ENCODE data around the gene SCAF4. TPM values are rescaled to one million over a fixed set of nuclear protein-coding genes. Genes with fewer than 3 reads are reported as not detected.
A peak's percentile ranks its signal among the peaks of the same experiment; 100 is the strongest.
"Not testable (repeated sequence)": the region's sequence is repeated elsewhere in the genome, so short reads cannot be mapped to it uniquely, and the experiment has no call there.

SCAF4 gene
- total RNA-seq, 1 donor from 2014 or later: 5.5 TPM

DNA sequence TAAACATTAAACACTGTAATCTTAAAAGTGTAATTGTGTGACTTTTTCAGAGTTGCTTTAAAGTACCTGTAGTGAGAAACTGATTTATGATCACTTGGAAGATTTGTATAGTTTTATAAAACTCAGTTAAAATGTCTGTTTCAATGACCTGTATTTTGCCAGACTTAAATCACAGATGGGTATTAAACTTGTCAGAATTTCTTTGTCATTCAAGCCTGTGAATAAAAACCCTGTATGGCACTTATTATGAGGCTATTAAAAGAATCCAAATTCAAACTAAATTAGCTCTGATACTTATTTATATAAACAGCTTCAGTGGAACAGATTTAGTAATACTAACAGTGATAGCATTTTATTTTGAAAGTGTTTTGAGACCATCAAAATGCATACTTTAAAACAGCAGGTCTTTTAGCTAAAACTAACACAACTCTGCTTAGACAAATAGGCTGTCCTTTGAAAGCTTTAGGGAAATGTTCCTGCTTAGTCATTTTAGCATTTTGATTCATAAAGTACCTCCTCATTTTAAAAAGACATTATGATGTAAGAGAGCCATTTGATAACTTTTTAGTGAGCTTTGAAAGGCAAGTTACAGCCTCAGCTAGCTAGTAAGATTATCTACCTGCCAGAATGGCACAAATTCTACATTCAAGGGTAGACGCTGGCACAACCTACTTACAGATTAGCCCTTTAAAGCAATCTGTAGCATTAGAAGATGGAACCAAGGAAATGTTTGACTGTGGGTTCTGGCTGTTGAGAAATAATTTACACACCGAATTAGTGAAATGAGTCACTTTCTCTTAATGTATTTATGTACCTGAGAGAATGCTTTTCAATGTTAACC, 63.0 kb downstream of the SCAF4 start:
- DNase-seq: no peak

DNA sequence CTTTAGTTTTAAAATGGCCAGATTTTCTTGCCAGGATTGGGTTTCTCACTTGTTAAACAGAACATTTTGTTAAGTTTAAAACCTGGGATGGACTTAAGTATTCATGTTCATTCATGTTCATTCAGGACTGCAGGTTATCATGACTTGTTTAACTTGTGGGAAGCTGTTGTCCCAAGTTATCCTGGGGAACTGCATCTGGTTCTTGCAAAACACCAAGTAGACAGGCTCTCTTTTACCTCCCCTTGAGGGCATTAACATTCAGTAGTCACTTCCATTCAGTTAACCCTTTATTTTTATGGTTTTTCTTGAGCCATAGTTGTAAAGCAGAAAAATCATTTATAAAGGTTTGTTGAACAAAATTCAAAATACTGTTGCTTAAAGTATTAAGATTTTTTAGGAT, 64.3 kb downstream of the SCAF4 start:
- DNase-seq: no peak

DNA sequence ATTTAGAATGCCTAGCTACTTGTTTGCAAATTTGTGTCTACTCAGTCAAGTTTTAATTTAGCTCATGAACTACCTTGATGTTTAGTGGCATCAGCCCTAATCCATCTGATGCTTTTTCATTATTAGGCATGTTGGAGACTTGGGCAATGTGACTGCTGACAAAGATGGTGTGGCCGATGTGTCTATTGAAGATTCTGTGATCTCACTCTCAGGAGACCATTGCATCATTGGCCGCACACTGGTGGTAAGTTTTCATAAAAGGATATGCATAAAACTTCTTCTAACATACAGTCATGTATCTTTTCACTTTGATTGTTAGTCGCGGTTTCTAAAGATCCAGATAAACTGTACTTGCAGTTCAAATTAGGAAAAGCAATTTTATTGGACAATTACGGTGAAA, 64.8 kb downstream of the SCAF4 start:
- DNase-seq: no peak

DNA sequence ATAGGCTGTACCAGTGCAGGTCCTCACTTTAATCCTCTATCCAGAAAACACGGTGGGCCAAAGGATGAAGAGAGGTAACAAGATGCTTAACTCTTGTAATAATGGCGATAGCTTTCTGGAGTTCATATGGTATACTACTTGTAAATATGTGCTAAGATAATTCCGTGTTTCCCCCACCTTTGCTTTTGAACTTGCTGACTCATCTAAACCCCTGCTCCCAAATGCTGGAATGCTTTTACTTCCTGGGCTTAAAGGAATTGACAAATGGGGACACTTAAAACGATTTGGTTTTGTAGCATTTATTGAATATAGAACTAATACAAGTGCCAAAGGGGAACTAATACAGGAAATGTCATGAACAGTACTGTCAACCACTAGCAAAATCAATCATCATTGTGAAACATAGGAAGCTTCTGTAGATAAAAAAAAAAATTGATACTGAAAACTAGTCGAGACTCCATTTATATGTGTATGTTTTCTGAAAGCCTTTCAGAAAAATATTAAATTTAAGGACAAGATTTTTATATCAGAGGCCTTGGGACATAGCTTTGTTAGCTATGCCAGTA, 65.4 kb downstream of the SCAF4 start:
- no peak for DNase-seq

DNA sequence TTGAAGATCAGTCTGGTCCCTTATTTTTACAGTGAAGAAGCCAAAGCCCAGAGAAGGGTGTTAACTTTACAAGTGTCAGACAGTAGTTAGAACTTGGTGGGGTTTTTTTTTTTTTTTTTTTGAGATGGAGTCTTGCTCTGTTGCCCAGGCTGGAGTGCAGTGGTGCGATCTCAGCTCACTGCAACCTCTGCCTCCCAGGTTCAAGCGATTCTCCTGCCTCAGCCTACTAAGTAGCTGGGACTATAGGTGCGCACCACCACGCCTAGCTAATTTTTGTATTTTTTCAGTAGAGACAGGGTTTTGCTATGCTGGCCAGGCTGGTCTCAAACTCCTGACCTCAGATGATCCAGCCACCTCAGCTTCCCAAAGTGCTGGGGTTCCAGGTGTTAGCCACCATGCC, 66.0 kb downstream of the SCAF4 start:
- DNase-seq: not testable (repeated sequence)

DNA sequence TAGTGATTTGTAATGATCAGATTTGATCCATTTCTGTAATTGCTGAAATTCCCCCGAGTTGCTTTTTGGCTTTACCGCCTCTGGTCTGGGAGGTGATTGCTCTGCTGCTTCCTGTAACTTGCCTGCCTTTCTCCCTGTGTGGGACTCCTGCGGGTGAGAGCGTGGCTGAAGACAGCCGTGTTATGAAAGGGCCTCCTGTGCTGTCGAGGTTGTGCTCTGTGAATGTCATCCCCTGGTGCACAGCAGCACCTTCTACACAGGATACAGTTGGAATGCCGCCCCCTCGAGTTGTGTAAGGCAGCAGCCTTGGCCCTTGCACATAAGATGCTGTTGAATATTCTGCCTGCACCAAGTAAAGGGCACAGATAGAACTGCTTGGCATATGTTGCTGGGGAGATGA, 66.5 kb downstream of the SCAF4 start:
- peak; percentile 3 for DNase-seq

DNA sequence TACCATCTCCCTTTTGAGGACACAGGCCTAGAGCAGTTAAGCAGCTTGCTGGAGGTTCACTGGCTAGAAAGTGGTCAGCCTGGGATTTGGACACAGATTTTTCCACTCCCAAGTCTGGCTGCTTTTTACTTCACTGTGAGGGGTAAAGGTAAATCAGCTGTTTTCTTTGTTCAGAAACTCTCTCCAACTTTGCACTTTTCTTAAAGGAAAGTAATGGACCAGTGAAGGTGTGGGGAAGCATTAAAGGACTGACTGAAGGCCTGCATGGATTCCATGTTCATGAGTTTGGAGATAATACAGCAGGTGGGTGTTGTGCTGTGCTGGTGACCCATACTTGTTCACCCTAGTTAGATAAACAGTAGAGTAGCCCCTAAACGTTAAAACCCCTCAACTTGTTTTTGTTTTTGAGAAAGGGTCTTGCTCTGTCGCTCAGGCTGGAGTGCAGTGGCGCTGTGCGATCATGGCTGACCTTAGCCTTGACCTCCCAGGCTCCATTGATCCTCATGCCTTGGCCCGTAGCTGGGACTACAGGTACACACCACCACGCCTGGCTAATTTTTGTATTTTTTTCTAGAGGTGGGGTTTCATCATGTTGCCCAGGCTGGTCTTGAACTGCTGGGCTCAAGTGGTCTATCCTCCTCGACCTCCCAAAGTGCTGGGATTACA, 68.2 kb downstream of the SCAF4 start:
- DNase-seq: no peak

DNA sequence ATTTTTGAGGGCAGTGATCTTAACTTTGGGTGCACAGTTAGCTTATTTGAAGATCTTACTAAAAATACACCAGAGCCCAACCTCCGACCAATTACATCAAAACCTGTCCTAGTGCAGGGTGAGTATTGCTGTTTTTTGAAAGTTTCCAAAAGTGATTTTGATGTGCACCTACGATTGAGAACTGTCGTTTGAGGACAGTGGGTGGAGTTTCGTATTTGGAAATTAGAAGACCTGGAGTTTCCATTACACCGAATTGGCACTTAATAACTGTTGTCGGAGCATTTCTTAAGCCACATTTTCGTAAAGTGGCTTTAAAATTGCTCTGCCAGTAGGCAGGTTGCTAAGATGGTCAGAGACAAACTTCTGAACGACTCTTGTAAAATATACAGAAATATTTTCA, 71.3 kb downstream of the SCAF4 start:
- no peak for DNase-seq

DNA sequence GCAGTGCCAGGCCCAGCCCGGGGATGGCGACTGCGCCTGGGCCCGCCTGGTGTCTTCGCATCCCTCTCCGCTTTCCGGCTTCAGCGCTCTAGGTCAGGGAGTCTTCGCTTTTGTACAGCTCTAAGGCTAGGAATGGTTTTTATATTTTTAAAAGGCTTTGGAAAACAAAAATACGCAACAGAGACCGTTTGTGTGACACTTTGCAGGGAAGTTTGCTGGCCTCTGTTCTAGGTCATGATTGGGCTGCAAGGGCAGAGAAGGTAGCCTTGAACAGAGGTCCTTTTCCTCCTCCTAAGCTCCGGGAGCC, 71.7 kb downstream of the SCAF4 start:
- DNase-seq: no peak

DNA sequence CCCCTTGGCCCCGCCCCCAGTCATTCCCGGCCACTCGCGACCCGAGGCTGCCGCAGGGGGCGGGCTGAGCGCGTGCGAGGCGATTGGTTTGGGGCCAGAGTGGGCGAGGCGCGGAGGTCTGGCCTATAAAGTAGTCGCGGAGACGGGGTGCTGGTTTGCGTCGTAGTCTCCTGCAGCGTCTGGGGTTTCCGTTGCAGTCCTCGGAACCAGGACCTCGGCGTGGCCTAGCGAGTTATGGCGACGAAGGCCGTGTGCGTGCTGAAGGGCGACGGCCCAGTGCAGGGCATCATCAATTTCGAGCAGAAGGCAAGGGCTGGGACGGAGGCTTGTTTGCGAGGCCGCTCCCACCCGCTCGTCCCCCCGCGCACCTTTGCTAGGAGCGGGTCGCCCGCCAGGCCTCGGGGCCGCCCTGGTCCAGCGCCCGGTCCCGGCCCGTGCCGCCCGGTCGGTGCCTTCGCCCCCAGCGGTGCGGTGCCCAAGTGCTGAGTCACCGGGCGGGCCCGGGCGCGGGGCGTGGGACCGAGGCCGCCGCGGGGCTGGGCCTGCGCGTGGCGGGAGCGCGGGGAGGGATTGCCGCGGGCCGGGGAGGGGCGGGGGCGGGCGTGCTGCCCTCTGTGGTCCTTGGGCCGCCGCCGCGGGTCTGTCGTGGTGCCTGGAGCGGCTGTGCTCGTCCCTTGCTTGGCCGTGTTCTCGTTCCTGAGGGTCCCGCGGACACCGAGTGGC, 72.2 kb downstream of the SCAF4 start, which contains the start of gene SOD1:
Gene SOD1, plus strand, starts transcription at position 158 of the 723 bp plus-strand sequence. Its CDS starts 77 bp downstream, at position 235.
- DNase-seq: peak; percentile 95

DNA sequence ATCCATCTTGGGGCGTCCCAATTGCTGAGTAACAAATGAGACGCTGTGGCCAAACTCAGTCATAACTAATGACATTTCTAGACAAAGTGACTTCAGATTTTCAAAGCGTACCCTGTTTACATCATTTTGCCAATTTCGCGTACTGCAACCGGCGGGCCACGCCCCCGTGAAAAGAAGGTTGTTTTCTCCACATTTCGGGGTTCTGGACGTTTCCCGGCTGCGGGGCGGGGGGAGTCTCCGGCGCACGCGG, 72.7 kb downstream of the SCAF4 start:
- no peak for DNase-seq

DNA sequence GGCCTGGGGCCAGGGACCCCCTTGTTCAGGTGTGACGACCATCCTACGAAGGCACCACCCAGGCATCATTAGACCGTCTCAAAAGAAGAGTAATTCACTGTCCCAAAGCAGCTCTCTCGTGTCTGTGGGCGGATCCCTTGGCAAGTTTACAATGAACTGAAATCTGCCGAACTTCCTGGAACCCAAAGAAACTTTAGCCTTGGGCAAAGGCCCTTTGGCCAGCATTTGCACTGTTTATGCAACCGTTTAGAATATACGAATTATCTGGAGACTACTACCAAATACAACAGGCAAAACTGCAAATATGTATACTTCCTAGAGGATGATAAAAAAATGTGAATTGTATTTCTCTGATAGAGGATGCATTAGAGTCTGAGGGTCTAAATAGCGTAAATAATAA, 73.9 kb downstream of the SCAF4 start:
- no peak for DNase-seq

DNA sequence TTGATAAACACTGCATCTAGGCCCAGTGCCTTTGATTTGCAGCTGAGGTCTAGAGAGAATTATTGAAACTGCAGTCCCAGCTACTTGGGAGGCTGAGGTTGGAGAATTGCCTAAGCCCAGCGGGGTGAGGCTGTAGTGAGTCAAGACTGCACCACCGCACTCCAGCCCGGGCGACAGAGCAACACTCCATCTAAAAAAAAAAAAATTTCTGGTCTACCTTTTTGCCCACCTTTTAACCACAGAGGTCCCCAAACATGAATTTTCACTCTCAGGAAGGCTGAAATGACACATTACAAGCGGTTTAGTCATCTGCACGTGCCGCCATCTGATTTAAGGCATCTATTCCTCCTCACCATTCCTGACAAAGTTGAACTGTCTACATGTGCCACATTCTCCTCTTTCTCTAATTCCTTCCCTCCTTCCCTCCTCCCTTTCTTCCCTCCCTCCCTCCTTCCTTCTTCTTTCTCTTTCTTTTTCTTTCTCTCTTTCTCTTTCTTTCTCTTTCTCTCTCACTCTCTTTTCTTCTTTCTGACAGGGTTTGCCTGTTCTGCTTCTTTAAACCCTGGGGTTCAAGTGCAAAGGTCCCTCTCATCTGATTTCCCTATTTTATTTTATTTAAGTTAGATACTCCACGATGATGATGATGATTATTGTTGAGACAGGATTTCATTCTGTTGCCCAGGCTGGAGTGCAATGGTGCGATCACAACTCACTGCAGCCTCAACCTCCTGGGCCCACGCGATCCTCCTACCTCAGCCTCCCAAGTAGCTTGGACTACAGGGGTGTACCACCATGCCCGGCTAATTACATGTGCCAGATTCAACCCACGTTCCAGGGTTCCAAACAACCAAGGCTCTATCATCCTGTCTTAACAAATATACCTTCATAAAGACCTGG, 75.5 kb downstream of the SCAF4 start:
- no peak for DNase-seq

DNA sequence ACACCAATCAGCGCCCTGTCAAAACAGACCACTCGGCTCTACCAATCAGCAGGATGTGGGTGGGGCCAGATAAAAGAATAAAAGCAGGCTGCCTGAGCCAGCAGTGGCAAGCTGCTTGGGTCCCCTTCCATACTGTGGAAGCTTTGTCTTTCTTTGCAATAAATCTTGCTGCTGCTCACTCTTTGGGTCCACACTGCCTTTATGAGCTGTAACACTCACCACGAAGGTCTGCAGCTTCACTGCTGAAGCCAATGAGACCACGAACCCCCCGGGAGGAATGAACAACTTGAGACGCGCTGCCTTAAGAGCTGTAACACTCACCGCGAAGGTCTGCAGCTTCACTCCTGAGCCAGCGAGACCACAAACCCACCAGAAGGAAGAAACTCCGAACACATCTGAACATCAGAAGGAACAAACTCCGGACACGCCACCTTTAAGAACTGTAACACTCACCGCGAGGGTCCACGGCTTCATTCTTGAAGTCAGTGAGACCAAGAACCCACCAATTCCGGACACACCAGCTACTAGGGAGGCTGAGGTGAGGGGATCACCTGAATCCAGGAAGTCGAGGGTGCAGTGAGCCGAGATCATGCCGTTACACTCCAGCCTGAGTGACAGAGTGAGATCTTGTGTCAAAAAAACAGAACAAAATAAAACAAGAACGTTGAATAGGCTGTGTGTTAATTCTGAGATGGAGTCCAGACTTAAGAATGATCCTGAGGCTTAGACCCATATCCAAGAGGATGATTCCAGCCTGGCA, 76.9 kb downstream of the SCAF4 start:
- not testable (repeated sequence) for DNase-seq

DNA sequence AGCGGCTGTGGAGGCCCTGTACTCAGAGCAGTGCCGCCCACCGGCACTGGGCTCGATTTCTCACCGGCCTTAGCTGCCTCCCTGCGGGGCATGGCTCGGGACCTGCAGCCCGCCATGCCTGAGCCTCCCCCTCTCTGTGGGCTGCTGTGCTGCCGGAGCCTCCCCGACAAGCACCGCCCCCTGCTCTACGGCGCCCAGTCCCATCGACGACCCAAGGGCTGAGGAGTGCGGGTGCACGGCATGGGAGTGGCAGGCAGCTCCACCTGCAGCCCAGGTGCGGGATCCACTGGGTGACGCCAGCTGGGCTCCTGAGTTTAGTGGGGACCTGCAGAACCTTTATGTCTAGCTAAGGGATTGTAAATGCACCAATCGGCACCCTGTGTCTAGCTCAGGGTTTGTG, 77.6 kb downstream of the SCAF4 start:
- no peak for DNase-seq

DNA sequence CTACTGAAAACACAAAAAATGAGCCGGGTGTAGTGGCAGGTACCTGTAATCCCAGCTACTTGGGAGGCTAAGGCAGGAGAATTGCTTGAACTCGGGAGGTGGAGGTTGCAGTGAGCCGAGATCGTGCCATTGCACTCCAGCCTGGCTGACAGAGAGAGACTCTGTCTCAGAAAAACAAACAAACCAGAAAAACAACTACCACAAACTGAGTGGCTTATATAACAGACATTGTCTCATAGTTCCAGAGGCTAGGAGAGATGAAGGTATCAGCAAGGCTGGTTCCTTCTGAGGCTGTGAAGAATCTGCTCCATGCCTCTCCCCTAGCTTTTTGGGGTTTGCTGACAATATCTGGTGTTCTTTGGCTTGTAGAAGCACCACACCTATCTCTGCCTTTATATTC, 80.4 kb downstream of the SCAF4 start:
- not testable (repeated sequence) for DNase-seq

DNA sequence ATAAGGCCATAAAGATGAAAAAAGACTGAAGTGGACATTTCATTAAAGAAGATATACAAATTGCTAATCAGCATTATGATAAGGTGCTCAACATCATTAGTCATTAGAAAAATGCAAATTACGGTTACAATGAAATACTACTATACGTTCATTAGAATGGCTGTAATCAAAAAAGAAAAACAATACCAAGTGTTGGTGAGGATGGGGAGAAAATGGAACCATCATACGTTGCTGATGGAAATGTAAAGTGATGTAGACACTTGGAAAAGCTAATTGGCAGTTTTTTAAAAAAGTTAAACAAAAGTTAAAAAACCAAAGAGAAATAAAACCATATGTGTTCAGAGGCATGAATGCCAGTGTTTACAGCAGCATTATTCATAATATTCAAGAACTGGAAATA, 81.0 kb downstream of the SCAF4 start:
- no peak for DNase-seq

DNA sequence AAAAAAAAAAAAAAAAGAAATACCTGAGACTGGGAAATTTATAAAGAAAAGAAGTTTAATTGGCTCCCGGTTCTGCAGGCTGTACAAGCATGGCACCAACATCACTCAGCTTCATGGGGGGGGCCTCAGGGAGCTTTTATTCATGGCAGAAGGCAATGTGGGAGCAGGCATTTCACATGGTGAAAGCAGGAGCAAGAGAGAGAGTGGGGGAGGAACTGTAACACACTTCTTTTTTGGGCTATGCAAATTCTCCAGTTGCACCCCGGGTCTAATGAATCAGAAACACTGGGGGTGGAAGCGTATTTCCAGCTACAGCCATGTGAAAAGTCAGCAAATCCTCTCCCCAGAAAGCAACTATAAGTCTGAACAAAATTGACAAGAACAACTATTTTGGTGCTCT, 84.3 kb downstream of the SCAF4 start:
- DNase-seq: no peak

DNA sequence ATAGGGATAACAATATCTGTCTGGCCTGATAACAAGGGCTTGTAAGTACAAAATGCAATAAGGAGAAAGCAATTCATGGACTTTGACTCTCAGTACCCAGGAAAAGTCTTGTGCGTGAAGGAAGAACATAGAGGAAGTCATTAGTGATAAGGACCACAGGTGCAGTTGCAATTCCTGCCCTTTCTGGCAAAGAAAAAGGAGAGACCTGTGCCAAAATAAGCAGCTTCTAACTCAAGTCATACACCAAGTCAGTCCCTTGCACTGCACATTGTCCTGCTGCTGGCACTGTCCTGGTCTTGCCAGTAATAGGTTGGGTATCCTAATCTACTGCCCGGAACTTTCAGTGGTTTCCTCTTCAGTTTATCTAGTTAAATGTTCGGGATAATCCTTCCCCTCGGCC, 87.3 kb downstream of the SCAF4 start:
- no peak for DNase-seq

DNA sequence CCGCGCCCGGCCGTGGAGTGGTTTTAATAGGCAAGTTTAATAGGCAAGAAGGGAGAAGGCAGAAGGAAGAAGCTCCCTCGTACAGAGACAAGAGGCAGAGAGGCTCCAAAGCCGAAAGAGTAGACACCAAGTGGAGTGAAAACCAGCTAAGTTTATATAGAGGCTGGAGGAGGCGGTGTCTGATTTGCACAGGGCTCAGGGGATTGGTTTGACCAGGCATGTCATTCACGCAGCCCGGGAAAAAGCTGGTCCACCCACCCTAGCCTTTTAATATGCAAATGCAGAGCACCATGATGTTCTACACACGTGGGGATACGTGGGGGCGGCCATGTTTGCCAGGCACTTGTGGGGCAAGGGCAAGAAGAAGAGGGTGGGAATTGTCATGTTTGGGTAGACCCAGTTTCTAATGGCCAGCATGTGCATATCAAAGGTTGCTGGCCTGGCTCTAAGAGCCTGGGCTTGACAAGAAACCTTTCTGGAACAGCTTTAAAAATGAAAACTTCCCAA, 90.4 kb downstream of the SCAF4 start:
- no peak for DNase-seq

DNA sequence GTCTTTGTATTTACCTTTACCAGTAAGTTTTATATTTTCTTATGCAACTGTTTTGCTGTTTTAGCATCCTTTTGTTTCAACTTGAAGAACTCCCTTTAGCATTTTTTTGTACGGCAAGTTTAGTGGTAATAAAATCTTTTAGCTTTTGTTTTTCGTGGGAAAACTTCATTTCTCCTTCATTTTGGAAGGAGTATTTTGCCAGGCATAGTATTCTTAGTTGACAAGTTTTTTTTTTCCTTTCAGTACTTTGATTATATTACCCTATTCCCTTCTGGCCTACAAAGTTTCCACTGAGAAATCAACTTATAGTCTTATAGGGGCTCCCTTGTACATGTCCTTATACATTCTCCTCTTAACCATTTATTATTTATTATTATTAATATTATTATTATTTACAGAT, 95.0 kb downstream of the SCAF4 start:
- no peak for DNase-seq

All from occipital lobe (tissue), 2 donors.